Mammary epithelial cell (primary cell): Measurements from ENCODE around the gene DDHD1.

Experiments
- CTCF ChIP-seq, 2 donors: IDR thresholded peaks in 1 of 2; conservative IDR thresholded peaks in 1 of 2; 2 replicates each; pipeline ENCODE4 v1.5.1; 2011 to 2012; ENCODE audit warnings: inconsistent platforms in 2 of 2, low read length in 2 of 2, mild to moderate bottlenecking in 2 of 2, control low read depth in 1 of 2, low read depth in 1 of 2; ENCODE audit not compliant: insufficient read depth in 1 of 2; ENCODE audit errors: extremely low read depth in 1 of 2
- EZH2 ChIP-seq: IDR thresholded peaks from 2 replicates; pipeline ENCODE4 v1.6.1; 2012; ENCODE audit warnings: low read length, inconsistent platforms, borderline replicate concordance

- TF ChIP-seq CTCF (conservative IDR thresholded peaks at IDR 0.05 in 1 of 2, IDR thresholded peaks at IDR 0.05 in 1 of 2; ENCODE audit: extremely low read depth in 1 of 2, insufficient read depth in 1 of 2, low read depth in 1 of 2, low read length in 2 of 2) (no peak), EZH2 (no peak)
These were observed 25.3 kb downstream of the DDHD1 start for GRCh38 chr14:53127832-53128231.
